HG03442 (cell line): Measurements from ENCODE around the gene ALX1.
"Not testable (repeated sequence)": the region's sequence is repeated elsewhere in the genome, so short reads cannot be mapped to it uniquely, and the experiment has no call there.

ENCODE experiments used
- ATAC-seq: cut with Tn5 transposase; IDR thresholded peaks from one replicate; pipeline ENCODE4 v1.9.1; 2021; ENCODE audit warnings: mild to moderate bottlenecking, moderate library complexity; ENCODE audit not compliant: unreplicated experiment

Gene ALX1

GRCh38 chr12:85299053-85299452 is 19.0 kb downstream of the ALX1 start:
- ATAC-seq: no peak

GRCh38 chr12:85301051-85301450 is 21.0 kb downstream of the ALX1 start:
- ATAC-seq: no peak

- no peak for ATAC-seq
Observed at GRCh38 chr12:85308374-85308773, 28.4 kb downstream of the ALX1 start.

- no peak for ATAC-seq
Observed at GRCh38 chr12:85309125-85309566, 29.1 kb downstream of the ALX1 start.

- ATAC-seq: no peak
Observed at GRCh38 chr12:85310025-85310424, 30.0 kb downstream of the ALX1 start.

GRCh38 chr12:85310456-85311076 is 30.5 kb downstream of the ALX1 start:
- ATAC-seq: no peak

- not testable (repeated sequence) for ATAC-seq
Observed at GRCh38 chr12:85317866-85318636, 38.0 kb downstream of the ALX1 start.

GRCh38 chr12:85322715-85323114 is 42.7 kb downstream of the ALX1 start:
- no peak for ATAC-seq

- ATAC-seq: no peak
Observed at GRCh38 chr12:85325442-85325841, 45.4 kb downstream of the ALX1 start.

GRCh38 chr12:85329913-85330312 is 49.9 kb downstream of the ALX1 start:
- no peak for ATAC-seq

GRCh38 chr12:85348779-85349178 is 68.8 kb downstream of the ALX1 start:
- ATAC-seq: no peak

GRCh38 chr12:85350356-85350755 is 70.3 kb downstream of the ALX1 start:
- ATAC-seq: no peak
